Activated T-cell treated with anti-CD3 and anti-CD28 coated beads, Interleukin-2, amount 50 U/mL, for 48 hours (primary cell): Measurements from ENCODE around the gene HAUS6.
"Not testable (repeated sequence)": the region's sequence is repeated elsewhere in the genome, so short reads cannot be mapped to it uniquely, and the experiment has no call there.

Experiments
- DNase-seq, 2 experiments: peaks; one replicate each; pipeline ENCODE4 v3.0.0-alpha.2; 2020

Gene HAUS6

GRCh38 chr9:19116107-19116790 is 13.5 kb upstream of the HAUS6 start:
- no peak for DNase-seq

- DNase-seq, result no peak
These were observed 12.1 kb upstream of the HAUS6 start for GRCh38 chr9:19114680-19115270.

GRCh38 chr9:19113964-19114679 is 11.4 kb upstream of the HAUS6 start:
- DNase-seq, result no peak

- not testable (repeated sequence) for DNase-seq
These were observed 10.4 kb upstream of the HAUS6 start for GRCh38 chr9:19113064-19113611.

- DNase-seq, result no peak
These were observed 5.3 kb upstream of the HAUS6 start for GRCh38 chr9:19108038-19108437.

- no peak for DNase-seq
These were observed 2.0 kb upstream of the HAUS6 start for GRCh38 chr9:19104515-19105282.

- DNase-seq, result peak in 1 of 2 experiments; percentile 61
These were observed 498 bp downstream of the HAUS6 start for GRCh38 chr9:19102181-19102630.

GRCh38 chr9:19101203-19101602 is 1.5 kb downstream of the HAUS6 start:
- no peak for DNase-seq

- DNase-seq, result not testable (repeated sequence)
These were observed 5.3 kb downstream of the HAUS6 start for GRCh38 chr9:19097431-19097830.

GRCh38 chr9:19087106-19088000 is 15.4 kb downstream of the HAUS6 start:
- DNase-seq, result no peak

GRCh38 chr9:19085295-19085694 is 17.4 kb downstream of the HAUS6 start:
- DNase-seq, result no peak

- DNase-seq, result no peak
These were observed 27.9 kb downstream of the HAUS6 start for GRCh38 chr9:19074836-19075235.

GRCh38 chr9:19074229-19074628 is 28.5 kb downstream of the HAUS6 start:
- DNase-seq, result no peak

GRCh38 chr9:19057033-19057432 is 45.7 kb downstream of the HAUS6 start:
- no peak for DNase-seq

- DNase-seq, result no peak
These were observed 51.8 kb downstream of the HAUS6 start for GRCh38 chr9:19050637-19051591.

- DNase-seq, result no peak
These were observed 52.6 kb downstream of the HAUS6 start for GRCh38 chr9:19049917-19050636.

GRCh38 chr9:19048966-19049916 is 53.5 kb downstream of the HAUS6 start, which contains the start of gene RRAGA:
RRAGA (plus strand) TSS chr9:19049427; CDS start chr9:19049660, 233 bp downstream.
- DNase-seq, result peak; percentile 97

- DNase-seq, result no peak
These were observed 66.1 kb downstream of the HAUS6 start for GRCh38 chr9:19036611-19037010.

GRCh38 chr9:19033015-19033414 is 69.7 kb downstream of the HAUS6 start, which contains the start of gene SAXO1:
SAXO1 (minus strand) TSS chr9:19033209; CDS start chr9:19032908, 301 bp downstream.
- no peak for DNase-seq
